Activated CD8-positive, alpha-beta memory T cell treated with anti-CD3 and anti-CD28 coated beads for 24 hours (primary cell): ENCODE results near the gene POLN.

Experiments
- DNase-seq: peaks from one replicate; pipeline ENCODE4 v3.0.0-alpha.2; 2020

Gene POLN

GRCh38 chr4:2241410-2242353 lies at the start of gene POLN, which contains the start of gene HAUS3:
TSS of gene POLN (minus strand) at chr4:2242121. CDS start at chr4:2229231, 12,890 bp downstream.
TSS of gene HAUS3 (minus strand) at chr4:2242121. CDS start at chr4:2240946, 1,175 bp downstream.
- DNase-seq = peak; percentile 100

DNA sequence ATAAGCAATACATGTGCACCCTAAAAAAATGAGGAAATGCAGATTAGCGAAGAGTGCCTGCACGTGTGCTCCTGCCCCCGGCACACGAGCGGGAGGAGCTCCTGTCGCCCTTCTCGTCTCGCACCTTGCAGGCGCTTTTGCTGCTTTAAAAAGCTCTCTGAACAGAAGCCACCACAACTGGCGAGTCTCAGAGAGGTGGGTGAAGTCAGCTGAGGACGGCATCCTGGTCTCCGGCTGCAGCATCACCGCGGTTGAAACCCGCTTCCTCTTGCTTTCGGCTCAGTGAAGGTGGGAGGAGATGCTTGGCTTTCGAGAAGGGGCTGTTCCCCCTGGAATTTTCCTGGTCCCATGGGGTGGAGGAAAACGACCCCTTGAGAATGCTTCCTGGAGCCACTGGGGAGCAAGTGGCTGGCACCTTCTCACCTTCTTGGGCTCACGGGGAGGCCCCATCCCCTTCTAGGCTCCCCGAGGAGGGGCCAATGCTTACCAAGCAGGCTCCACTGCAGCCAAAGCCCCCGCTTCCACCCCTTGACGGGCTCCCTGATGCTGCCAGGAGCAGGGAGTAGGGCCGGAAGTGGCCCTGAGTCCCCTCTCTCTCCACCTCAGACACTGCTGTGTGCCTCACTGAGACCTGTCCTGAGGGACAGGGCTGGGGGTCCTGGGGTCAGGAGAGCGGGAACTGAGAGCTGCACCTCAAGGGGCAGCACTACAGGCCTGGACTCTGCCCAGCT lies 49.2 kb upstream of the POLN start:
- DNase-seq = peak; percentile 82

DNA sequence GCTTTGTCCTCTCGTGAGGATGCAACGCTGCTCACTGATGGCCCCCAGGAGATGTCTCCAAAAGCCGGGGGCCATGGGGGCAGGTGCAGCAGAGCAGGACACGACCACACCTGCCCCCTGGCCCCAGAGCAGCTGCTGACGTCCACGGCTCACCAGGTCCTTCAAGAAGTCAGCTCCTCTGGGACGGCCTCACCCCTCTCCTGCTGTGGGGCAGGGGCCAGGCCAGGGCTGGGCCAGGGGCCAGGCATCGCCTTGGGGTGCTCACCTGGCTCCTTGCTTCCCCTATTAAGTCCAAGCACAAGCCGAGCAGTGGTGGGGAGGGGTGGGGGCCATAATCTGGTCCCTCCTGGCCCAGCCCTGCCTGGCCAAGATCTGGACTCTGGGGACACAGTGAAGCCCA lies 48.6 kb upstream of the POLN start:
- peak; percentile 59 for DNase-seq

- DNase-seq = peak; percentile 57
Observed at GRCh38 chr4:2289955-2290333, 48.0 kb upstream of the POLN start.

DNA sequence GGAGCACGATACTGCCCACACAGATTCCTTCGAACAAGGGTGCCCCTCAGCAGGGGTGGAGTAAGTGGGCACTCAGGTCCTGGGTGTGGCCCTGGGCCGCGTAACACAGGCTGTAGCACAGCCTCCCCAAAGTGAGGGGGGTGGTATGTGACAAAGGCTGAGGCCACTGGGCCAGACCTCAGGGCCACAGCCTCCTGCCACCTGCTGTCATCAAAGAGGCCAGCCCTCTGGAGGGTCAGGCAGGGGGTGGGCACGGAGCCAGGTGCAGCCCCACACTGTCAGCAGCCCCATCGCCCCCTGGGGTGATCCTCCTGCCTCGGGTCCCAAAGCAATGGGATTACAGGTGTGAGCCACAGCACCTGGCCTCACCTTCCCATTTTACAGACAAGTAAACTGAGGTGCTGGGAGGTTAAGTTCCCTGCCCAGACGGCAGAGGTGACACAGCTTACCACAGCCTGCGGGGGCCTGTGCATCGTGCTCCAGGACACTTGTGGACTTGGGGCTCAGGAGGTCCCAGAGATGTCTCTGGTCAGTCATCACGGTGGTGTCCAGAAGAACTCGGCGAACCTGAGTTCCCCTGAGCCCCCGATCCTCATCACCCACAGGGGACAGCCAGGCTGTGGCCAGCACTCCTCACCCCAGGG lies 47.5 kb upstream of the POLN start:
- DNase-seq = no peak

DNA sequence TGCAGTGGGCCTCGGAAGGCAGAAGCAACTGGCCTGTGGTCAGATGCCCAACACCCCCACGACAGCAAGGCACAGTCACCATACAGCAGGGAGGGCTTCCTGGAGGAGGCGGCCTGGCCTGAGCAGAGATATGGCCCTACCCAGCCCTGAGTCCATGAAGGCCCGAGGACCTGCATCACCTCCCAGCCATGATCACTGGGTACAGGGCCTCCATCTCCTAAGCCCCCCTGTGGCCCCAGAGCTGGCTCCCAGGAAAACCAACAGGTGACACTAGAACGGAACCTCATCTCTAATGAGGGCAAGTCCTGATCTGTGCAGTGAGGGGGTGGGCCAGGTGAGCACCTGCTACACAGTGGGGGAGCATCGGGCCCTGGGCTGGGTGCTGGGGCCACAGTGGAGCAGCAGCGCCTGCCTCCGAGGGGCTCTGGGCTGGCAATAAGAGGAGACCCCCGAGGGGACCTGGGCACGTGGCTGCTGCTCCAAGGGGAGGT lies 46.2 kb upstream of the POLN start:
- DNase-seq = no peak

DNA sequence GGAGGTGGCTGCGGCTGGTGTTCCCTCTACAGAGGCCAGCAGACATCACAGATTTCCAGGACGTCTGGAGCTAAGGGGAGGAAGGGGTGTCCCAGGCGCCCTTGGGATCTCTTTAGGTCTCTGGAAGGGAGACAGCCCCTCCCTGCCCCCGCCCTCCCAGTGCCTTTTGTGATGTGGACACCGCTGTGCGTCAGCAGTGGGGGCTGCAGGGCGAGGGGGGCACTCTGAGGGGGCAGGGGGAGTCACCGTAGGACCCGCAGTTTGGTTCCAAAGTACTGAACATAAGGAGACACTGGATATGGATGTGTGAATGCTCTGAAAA lies 45.6 kb upstream of the POLN start:
- no peak for DNase-seq

DNA sequence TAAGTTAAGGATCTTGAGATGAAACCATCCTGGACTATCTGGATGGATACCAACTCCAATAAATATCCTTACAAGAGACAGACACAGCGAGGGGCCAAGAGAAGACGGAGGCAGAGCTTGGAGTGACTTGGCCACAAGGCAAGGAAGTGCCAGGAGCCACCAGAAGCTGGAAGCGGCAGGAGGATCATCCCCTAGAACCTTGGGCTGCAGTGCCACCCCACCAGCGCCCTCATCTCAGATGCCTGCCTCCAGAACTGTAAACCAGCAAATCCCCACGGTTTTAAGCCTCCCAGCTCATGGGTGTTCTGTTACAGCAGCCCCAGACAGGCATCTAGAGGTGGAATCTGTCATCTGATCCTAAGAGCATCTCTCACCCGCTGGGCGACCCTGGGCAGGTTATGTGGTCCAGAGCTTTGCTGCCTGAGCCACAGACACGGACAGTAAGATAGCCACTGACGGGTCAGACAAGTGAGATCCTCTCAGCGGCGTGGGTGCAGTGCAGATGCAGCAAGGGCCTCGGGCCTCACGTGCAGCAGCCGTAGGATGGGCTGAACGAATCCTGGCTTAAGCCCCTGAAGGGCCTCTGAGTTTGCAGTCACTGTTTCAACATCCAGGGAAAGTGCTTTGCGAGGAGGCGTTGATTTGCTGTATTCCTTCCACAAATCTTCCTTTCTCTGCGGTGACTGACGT lies 45.1 kb upstream of the POLN start:
- no peak for DNase-seq

DNA sequence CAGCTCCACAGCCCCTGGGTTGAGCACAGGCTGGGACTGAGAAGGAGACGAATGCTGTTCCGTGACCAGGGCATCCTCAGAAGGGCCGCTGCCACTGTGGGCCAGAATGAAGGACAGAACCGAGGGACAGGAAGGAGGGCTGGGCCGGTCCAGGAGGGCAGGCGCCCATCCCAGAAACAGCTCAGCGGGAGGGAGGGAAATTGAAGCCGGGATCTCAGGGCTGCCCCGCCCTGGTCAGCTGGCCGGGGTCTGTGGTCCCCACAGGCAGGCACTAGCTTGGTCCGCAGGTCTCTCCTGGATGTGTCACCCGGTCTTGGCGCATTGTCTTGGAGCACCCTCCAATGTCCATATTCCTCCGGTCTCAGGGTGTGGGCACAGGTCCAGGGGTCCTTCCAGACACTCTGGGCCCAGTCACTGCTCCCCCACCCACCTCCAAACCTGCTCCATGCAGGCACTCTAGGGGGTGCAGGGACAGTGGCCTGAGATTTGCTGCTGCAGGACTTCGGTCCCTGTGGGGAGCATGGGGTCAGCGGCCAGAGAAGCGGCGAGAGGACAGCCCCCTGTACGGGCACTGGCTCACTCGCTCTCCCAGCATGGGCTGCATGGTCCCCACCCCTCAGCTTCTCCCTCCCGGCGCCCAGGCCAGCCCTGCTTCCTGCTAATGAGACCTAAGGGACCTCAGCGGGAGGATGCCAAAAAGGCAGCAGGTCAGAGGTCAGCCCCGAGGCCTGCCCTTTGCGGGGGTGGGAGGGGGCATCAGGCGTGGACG lies 43.9 kb upstream of the POLN start:
- DNase-seq = no peak

DNA sequence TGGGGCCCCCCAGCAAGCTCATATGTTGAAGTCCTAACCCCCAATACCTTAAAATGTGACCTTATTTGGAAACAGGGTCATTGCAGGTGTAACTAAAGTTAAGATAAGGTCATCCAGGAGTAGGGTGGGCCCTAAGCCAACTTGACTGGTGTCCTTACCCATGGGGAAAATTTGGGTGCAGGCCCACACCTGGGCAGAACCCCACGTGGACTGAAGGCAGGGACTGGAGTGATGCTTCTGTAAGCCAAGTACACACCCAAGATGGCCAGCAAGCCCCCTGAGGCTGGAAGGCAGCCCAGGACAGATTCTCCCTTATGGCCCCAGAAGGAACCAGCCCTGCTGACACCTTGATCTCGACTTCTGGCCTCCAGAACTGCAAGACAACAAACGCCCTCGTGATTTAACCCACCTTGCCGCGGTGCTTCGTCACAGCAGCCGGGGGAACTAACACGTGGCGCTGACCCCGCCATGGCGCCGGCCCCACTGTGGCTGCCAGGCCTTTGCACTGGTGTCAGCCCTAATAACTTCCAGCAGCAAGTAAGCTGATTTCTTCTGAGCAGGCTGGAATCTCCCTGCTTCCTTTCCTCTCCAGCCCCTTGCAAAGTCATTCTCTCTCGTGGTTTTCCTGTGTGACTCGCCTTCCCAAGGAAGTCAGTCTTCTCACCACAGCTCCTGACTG lies 43.2 kb upstream of the POLN start:
- DNase-seq = no peak

DNA sequence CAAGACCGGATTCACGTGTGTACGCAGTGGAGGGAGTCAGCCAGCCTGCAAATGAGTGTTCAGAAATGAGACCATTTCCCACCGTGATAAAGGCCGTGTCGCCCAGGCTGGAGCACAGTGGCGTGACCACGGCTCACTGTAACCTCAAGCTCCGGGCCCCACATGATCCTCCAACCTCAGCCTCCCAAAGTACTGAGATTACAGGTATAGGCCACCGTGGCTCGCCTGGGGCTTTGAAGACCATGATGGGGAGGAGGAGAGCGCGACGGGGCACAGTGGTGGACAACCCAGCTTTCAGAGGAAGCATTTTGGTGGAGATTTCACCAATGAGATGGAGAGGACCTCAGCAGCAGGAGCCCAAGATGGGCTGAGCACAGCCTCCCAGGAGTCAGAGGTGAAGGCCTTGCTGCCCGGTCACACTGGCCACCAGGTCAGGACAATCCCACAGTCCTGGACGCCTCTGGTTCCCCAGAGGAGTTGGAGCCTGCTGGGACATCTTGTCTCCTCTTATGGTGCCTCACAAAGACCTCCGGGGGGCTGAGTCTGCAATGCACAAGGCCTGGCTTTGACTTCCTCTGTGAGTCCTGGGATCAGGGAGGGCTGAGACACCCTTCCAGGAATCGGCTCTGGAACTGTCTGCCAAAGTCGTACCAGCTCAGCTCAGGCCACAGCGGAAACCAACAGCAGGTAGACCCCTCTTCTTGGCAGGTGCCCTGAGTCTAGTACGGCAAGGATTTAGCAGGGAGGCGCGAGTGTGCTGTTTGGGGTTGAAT lies 42.4 kb upstream of the POLN start:
- no peak for DNase-seq

GRCh38 chr4:2283199-2283711 lies 41.3 kb upstream of the POLN start:
- no peak for DNase-seq

- peak; percentile 84 for DNase-seq
Observed at GRCh38 chr4:2281575-2282343, 39.8 kb upstream of the POLN start.

DNA sequence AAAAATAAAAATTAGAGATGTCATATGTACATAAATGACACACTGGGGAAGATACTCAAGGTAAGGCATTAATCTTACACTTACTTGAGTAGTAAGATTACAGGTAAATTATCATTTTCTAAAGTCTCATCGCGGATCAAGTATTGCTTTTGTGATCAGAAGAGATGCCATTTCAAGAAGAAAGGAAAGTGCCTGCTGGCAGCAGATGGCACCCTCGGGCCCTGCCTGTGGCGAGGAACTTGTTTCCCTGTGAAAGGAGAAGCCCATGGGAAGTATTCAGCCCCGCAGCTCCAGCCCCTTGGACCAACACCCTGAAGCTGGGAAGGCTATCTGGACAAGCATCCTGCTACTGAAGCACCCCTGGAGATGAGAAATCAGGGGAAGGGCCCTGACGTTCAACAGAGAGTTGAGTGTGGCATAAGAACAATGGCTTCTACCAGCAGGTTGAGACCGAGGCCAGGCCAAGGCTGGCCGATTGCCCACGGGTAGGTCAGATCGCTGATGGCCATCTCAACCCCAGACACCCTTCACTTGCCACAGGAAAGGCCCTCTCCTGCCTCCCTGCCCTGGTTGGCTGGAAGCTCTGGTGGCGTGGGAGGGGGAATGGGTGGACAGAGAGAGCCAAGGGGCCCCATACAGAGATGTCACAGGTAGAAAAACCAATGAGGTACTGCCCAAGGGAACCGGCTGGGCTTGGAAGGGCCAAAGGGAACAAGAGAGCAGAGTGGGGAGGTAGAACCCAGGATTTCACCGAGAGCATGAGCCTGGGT lies 38.8 kb upstream of the POLN start:
- DNase-seq = no peak

DNA sequence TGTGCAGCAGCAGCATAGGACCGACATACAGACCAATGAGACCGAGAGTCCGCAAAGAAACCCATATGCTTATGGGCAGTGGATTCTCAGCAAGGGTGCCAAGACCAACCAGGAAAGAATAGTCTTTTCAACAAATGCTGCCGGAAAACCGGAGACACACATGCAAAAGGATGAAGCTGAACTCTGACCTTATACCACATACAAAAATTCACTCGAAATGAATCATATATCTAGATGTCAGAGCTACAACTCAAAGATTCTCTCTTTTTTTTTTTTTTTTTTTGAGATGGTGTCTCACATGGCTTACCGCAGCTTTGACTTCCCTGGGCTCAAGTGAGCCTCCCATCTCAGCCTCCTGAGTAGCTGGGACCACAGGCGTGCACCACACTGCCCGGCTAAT lies 36.0 kb upstream of the POLN start:
- DNase-seq = no peak

GRCh38 chr4:2276581-2277325 lies 34.8 kb upstream of the POLN start:
- no peak for DNase-seq

GRCh38 chr4:2275546-2276251 lies 33.8 kb upstream of the POLN start:
- no peak for DNase-seq
